GM20000 (cell line): Measurements from ENCODE around the gene PLPP4.

Source experiments
- DNase-seq: peaks from one replicate; pipeline ENCODE4 v3.0.0; 2012; ENCODE audit warnings: low spot score
- CTCF ChIP-seq: IDR thresholded peaks from 2 replicates; pipeline ENCODE4 v1.5.1; 2012; ENCODE audit warnings: mild to moderate bottlenecking, control low read depth; ENCODE audit errors: extremely low read depth, missing control alignments

PLPP4 gene

GRCh38 chr10:120433141-120433540 lies 23.9 kb upstream of the PLPP4 start:
- no peak for DNase-seq
- TF ChIP-seq CTCF: no peak

- no peak for DNase-seq
- TF ChIP-seq CTCF: no peak
These were observed 20.5 kb upstream of the PLPP4 start for GRCh38 chr10:120436439-120437112.

GRCh38 chr10:120437541-120437940 lies 19.5 kb upstream of the PLPP4 start:
- DNase-seq: no peak
- TF ChIP-seq CTCF: no peak

- TF ChIP-seq CTCF: no peak
These were observed 5.1 kb upstream of the PLPP4 start for GRCh38 chr10:120451968-120452367.

GRCh38 chr10:120453319-120453718 lies 3.7 kb upstream of the PLPP4 start:
- TF ChIP-seq CTCF: no peak
- DNase-seq: no peak

More at GRCh38 chr10:120451968-120452367, 5.1 kb upstream of the PLPP4 start:
- DNase-seq: no peak

GRCh38 chr10:120453886-120454285 lies 3.1 kb upstream of the PLPP4 start:
- TF ChIP-seq CTCF: no peak
- no peak for DNase-seq

GRCh38 chr10:120455004-120455403 lies 2.0 kb upstream of the PLPP4 start:
- TF ChIP-seq CTCF: no peak
- DNase-seq: no peak
